NB4 (cell line): ENCODE results near the gene STXBP1.

Experiments
- DNase-seq: peaks from one replicate; pipeline ENCODE4 v3.0.0; 2010; ENCODE audit warnings: low read depth
- H3K4me3 ChIP-seq: one replicate; pipeline ENCODE4 v1.5.1; 2011; ENCODE audit warnings: mild to moderate bottlenecking, low read depth, low read length, moderate library complexity
- CTCF ChIP-seq: IDR thresholded peaks from one replicate; pipeline ENCODE4 v1.5.1; 2012; ENCODE audit warnings: low read depth, low read length
- MAX ChIP-seq: IDR thresholded peaks from 2 replicates; pipeline ENCODE4 v1.6.1; 2011; ENCODE audit warnings: low read depth, low read length
- MYC ChIP-seq: IDR thresholded peaks from 2 replicates; pipeline ENCODE4 v1.6.1; 2011; ENCODE audit warnings: low read depth, low read length
- POLR2A ChIP-seq: IDR thresholded peaks from 2 replicates; pipeline ENCODE4 v1.6.1; 2011; ENCODE audit warnings: mild to moderate bottlenecking; ENCODE audit not compliant: insufficient read length; ENCODE audit errors: extremely low read depth

Gene STXBP1

DNA sequence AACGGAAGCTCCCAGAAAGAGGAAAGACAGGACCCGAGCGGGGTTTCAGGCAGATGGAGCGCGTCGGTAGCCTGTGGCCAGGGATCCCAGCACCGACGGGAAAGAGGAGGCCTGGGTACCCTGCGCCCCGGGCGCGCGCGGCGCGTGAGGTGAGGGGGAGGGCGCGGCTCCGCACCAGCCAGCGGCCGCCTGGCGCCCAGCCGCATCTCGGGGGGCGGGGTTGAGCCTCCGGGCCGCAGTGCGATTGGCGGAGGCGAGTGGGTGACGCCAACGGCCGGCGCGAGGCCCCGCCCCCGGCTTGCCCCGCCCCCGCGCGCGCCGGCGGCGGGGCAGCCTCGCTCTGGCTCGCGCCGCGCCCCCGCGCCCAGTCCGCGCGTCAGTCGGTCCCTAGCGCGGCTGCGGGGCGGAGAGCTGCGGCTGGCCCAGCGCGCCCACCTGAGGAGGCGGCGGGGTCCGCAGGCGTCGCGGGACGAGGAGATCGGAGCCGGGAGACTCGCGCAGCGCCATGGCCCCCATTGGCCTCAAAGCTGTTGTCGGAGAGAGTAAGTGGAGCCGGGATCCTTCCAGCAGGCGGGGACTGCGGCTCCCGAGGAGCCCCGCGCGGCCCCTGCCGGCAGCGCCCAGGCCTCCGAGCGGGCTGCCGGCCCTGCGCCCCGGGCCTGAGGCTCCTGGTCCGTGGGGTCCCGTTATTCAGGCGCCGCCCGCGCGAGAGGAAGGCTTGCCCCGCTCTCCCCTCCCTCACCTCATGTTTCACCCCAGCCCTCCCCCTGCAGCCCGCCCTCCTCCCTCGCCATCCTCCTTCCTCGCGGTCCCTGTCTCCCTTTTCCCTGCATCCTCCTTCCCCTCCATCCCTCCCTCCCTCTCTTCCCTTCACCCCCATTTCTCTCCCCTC lies at the start of gene STXBP1:
Gene STXBP1, plus strand, starts transcription at position 379 of the 892 bp plus-strand sequence. Its CDS starts 127 bp downstream, at position 506.
- peak within 1 kb of the TSS; percentile 58 for H3K4me3 ChIP-seq
- DNase-seq, result peak; percentile 82
- TF ChIP-seq CTCF (no peak), POLR2A (peak; percentile 67)

GRCh38 chr9:127562279-127562796 lies 49.7 kb upstream of the STXBP1 start:
- H3K4me3 ChIP-seq, result no peak overlapping the region
- no peak for DNase-seq
- TF ChIP-seq CTCF (no peak), POLR2A (no peak), MAX (no peak), MYC (no peak)

DNA sequence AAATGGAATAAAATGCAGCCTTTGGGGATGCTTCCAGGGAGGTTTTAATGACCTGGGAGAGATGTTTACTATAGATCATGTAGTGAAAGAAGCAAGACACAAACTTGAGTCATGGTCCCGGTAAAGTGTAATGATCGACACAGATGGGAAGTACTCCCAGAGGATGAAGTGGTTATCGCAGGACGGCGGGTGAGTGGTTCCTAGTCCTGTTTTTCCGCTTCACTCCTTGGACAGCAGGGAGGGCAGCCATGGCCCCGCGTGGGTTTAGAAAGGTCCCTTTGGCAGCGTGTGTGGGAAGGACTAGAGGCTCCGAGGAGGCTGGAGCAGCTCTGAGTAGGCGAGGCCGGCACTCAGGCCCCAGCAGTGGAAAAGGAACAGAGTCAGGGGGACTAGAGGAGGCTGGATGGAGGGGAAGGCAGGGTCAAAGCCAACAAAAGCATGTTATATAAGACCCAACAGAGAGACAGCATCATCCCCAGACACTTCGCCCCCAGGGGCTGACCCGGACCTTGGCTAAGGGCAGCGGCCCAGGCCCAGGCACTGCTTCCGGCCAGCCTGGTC lies 49.2 kb upstream of the STXBP1 start:
- no peak for TF ChIP-seq POLR2A
- TF ChIP-seq CTCF, result no peak
- no peak for TF ChIP-seq MYC
- no peak for TF ChIP-seq MAX
- no peak for DNase-seq
- no peak overlapping the region for H3K4me3 ChIP-seq

DNA sequence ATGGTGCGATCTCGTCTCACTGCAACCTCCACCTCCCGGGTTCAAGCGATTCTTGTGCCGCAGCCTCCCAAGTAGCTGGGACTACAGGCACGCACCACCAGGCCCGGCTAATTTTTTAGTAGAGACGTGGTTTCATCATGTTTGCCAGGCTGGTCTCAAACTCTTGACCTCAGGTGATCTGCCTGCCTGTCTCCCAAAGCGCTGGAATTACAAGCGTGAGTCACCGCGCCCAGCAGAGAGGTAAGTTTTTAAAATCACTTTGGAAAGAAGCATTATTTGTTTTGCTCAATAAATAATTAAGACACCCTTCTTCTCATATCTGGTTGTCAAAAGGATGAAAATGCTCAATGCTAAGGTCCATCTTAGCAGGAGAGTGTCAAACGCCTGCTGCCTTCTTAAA lies 48.5 kb upstream of the STXBP1 start:
- no peak for DNase-seq
- H3K4me3 ChIP-seq, result no peak overlapping the region
- TF ChIP-seq POLR2A (no peak), CTCF (no peak), MYC (no peak), MAX (no peak)

- no peak overlapping the region for H3K4me3 ChIP-seq
- DNase-seq, result no peak
- TF ChIP-seq MYC (no peak), POLR2A (no peak), CTCF (no peak), MAX (no peak)
Measured at GRCh38 chr9:127565231-127565630, 46.8 kb upstream of the STXBP1 start.
